NCI-H2107 (cell line): Measurements from ENCODE around the gene CRACR2A.
A peak's percentile ranks its signal among the peaks of the same experiment; 100 is the strongest.

ENCODE experiments used
- DNase-seq: peaks from one replicate; lab custom pipeline; 2025; lab: John Stamatoyannopoulos, UW

CRACR2A gene

DNA sequence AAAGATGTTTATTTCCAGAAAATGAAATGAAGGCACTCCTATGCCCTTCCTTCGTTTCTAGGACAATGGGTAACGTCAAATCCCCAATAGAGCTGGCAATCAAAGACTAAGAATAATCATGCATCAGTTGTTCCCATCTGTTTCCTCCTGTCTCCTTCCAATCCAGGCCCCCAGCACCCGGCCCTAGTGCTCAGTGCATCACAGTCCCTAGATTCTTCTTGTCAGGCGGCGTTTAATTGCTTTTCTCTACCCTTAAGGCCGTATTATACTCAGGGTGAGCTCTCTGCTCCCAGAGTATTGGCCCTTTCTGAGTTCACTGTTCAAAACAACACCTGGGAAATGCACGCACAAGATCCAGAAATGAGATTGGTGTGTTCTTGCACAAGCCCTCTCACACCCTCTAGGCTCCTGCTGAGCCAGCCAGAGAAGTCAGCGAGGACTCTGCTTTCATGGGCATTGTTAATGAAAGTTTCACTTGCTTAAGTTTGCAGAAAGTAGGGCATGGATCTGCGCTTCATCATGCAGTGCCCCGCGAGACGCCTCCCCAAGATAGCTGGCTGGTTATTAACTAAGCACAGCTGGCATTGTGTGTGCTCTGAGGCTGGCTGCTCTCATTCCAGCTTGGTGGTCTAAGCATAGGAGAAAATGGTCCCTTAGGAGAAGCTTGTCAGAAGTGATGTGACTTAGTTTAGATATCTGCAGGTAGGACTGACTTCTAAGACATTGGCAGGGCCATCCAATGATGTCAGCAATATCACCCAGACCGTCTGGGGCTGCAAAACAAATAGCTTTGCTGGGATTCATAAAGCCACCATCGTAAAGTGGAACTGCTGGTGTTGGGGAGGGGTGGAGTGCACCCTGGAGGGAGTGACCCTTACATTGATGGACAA is 28.7 kb downstream of the CRACR2A start:
- no peak for DNase-seq

DNA sequence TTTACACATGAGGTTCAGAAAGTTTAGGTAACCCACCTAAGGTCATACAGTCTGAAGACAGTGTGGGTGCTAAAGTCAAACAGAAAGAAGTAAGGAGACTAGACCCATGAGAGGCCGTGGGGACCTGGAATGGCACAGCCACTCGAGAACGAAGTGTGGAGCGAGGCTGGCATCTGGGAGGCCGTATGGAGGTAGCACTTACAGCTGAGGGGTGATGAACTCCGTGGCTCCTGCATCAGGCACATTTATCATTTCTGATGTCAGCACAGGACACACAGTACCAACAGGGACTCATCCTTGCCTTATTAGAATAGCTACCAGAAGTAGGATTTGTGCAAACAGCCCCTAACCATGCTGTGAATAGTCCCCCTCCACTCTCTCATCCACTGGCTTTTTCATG is 30.5 kb downstream of the CRACR2A start:
- no peak for DNase-seq

GRCh38 chr12:3720772-3721171 is 32.1 kb downstream of the CRACR2A start:
- DNase-seq, result no peak

DNA sequence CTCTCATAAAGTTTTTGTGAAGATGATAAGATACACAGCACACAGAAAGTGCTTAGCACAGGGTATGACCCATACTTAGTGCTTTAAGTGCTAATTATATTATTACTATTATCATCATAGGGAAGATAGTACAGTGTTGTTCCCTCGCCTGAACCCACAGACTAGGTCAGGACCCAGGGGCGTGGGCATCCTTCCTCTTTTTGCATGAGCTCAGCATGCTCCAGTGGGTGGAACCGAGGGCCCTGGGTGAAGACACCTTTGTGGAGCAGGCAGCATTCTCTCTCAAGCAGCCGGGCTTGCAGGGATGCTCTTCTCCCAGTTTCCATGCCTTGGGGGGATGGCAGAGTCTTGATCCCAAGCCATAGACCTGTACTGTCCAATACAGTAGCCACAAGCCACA is 34.8 kb downstream of the CRACR2A start:
- DNase-seq, result no peak

GRCh38 chr12:3717283-3717898 is 35.5 kb downstream of the CRACR2A start:
- no peak for DNase-seq

- no peak for DNase-seq
Observed at GRCh38 chr12:3715999-3716398, 36.9 kb downstream of the CRACR2A start.

- no peak for DNase-seq
Observed at GRCh38 chr12:3713947-3714346, 39.0 kb downstream of the CRACR2A start.

DNA sequence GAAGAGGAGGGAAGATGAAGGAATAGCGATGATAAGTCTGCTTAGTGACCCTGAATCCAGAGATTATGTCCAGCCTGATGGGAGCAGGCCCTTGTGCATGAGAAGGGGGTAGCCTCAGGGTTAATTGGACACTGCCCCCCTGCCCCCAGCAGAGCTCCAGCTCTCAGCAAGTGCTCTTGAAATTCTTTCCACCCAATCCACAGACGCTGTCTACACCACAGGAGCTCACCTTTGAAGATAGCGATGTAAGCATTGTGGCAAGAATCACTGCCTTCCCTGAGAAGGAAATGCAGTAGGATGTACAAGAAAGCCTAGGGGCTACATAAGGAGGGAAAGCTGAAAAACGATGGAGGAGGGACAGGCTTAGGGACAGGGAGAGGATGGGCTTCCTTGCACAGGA is 39.4 kb downstream of the CRACR2A start:
- DNase-seq, result no peak

DNA sequence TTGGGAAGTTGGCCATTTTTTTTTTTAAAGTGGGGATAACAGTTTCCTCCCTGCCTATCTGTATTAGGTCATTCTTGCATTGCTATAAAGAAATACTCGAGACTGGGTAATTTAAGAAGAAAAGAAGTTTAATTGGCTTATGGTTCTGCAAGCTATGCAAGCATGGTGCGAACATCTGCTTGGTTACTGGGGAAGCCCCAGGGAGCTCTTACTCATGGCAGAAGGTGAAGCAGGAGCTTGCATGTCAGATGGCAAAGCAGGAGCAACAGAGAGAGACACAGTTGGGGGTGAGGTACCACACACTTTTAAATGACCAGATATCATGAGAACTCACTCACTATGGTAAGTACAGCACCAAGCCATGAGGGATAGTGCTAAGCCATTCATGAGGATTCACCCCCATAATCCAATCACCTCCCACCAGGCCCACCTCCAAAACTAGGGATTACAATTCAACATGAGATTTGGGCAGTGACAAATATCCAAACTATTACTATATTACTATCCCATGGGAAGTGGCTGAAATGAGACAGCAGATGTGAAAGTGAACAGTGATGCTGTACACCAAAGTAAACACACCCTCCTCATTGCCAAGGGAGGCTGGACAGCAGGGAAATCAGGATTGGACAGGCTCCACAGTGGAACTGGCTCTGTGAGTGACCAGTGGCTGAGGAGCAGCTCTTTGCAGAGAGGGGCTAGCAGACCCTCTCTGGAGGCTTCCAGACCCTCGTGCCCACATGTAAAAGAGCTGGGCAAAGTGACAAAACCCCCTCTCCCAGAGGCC is 40.5 kb downstream of the CRACR2A start:
- DNase-seq, result no peak

GRCh38 chr12:3705354-3705675 is 47.6 kb downstream of the CRACR2A start:
- no peak for DNase-seq

GRCh38 chr12:3704512-3705353 is 48.2 kb downstream of the CRACR2A start:
- no peak for DNase-seq

DNA sequence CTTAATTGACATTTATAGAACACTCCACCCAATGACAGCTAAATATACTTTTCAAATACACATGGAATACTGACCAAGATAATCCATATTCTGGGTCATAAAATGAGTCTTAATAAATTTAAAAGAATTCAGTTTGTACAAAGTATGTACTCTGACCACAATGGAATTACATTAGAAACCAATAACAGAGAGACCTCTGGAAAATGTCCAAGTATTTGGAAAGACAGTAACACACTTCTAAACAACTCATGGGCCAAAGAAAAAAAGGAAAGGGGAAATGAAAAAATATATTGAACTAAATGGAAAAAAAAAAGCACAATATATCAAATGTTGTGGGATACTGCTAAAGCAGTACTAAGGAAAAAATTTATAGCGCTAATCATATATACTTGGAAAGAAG is 52.0 kb downstream of the CRACR2A start:
- DNase-seq, result no peak

DNA sequence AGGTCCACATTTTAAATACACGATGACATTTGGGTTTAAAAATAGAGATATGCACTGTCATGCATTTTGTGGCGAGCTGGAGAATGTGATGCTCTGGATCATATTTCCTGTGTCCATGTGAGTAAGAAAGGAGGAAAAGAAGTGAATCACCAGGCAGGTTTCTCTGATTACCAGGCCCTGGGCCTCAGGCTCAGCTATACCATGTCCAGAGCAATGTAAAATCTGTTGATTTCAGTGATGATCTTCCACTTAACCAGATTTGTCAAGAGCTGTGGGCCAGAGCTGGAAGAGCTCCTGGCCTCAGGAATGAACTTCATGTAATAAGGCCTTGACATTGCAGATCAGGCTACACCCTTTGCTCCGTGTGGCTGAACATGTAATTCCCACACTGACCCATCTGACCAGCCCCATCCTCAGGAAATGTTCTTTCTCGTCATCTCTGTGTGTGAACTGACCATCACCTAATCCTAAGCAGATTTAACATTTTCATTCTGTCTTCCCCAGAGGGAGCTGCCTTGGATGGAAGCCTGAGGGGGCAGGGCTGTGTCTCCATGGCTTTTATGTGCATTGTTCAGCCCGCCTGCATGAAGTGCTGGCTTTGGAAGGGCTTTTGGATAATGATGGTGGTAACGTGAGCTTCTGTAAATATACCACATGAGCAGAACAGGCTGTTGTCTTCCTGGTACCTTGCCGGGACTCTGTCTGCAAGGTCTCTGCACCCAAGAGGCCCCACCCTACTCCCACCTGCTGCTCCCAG is 54.5 kb downstream of the CRACR2A start:
- peak; percentile 87 for DNase-seq

DNA sequence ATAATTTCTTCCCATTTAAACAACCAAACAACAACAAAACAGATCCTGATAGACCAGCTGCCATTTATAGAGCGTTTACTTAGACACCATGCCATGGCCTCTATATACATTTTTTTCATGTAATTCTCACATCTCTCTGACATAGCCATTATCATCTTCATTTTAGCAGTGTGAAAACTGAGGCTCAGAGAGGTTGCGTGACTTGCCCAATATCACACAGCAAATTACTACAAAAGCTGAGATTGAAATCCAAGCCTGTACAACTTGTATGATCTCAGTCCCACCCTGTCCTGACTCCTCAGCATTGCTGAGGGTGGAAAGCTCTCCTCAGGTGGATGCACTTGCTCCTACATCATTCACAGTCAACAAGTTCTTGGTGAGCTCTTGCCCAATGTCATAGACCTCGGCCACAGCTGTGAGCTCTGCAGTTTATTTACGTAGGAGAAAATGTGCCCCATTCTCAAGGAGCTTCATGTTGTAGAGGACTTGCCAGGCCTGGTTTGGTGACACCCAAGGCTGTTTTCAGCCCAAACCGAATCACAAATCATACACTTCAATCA is 55.5 kb downstream of the CRACR2A start:
- DNase-seq, result no peak

DNA sequence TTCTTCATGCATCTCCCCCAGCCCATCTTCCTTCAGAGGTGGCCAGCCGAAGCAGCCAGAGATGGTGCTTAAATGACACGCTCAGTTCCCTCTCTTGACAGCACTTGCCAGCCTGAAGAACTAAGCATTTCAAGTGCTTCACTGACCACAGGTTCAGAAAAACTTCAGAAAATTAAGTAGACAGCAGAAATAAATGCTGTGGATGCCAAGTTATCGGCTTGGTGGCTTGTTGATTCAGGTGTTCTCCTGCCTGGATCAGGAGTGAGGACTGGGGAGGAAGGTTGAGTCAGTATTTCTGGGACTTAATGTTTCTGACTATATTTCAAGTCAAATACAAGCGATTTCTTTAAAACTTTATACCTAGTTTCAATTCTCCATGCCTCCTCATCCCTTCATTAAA is 58.2 kb downstream of the CRACR2A start:
- no peak for DNase-seq

GRCh38 chr12:3692616-3693365 is 60.1 kb downstream of the CRACR2A start:
- DNase-seq, result no peak

DNA sequence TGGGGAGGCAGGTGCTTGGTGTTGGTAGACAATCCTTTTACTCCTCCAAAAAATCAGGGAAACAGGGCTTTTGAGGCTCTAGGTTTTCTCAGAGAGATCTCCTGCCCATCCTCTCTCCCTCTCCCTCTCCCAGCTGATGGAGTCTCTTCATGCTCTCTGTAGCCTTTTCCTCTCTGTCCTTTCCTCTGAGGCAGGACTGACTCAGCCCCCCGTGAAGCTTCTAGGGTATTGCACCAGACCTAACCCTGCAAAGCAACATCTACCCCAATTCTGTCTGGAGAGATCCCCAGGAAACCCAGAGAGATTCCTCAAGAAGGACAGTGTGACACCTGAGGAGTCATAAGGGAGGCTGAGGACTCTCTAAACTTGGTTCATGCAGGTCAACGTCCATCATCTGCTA is 66.4 kb downstream of the CRACR2A start:
- DNase-seq, result no peak

- DNase-seq, result no peak
Observed at GRCh38 chr12:3685830-3686229, 67.1 kb downstream of the CRACR2A start.

DNA sequence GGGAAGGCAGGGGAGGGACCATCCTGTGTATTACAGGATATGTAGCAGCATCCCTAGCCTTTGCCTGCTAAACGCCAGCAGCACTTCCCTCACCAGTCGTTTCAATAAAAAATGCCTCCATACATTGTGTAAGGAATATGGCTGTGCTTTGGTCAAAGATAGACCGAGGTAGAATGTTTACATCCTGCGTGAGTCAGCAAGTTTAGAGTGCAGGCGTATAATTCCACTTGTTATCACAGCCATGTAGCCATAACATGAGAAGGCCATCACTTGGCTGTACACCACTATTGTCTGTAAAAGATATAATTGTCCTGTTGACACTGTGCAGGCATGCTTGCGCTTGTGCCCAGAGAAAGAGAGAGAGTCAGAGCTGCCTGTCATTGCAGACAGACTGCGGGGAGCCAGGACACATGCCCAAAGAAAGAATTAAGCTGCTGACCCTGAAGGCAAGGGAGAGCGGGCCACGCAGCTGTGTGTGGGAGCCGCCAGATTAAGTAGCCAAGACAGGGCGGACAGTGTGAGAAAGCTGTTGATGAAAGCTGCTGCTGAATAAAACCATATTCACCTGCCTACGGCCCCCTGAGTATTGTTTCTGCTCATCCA is 68.4 kb downstream of the CRACR2A start:
- DNase-seq, result no peak

DNA sequence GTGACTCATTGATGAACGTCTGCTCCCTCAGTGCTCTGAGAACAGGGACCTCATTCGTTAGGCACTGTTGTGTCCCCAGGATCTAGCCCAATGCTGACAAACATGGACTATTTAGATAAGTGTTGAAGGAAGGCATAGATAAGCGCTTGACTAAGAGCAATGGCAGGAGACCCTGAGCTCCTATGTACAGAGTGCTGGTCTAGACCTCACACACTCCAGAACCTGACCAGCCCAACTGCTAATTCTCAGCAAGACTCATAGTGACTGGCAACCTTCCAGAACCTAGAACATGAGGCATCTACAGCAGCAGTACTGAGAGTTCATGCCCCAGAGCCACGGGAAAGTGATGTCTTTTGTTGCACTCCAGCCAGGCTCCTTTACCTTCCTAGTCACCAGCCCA is 69.2 kb downstream of the CRACR2A start:
- no peak for DNase-seq
